Uterus (tissue), 2 donors: ENCODE measurements around the gene GSE1.

Source experiments
- POLR2A ChIP-seq, 2 donors: fragments of 450-650 bp; IDR thresholded peaks; one replicate each; pipeline ENCODE4 v1.6.1; 2016; ENCODE audit warnings: antibody characterized with exemption in 2 of 2, mild to moderate bottlenecking in 1 of 2, moderate library complexity in 1 of 2
- TF ChIP-seq, protein P1 (sequence below), 4 experiments: fragments of 200-600 bp in 2 of 4; fragments of 450-650 bp in 2 of 4; sonication (generic) in 2 of 4; IDR thresholded peaks; one replicate each; pipeline ENCODE4 v1.5.1; 2016 to 2019; ENCODE audit warnings: antibody characterized with exemption in 4 of 4, mild to moderate bottlenecking in 2 of 4, moderate library complexity in 1 of 4

GRCh38 chr16:85719605-85720301, 106.6 kb downstream of the GSE1 start:
- TF ChIP-seq, protein P1, sequence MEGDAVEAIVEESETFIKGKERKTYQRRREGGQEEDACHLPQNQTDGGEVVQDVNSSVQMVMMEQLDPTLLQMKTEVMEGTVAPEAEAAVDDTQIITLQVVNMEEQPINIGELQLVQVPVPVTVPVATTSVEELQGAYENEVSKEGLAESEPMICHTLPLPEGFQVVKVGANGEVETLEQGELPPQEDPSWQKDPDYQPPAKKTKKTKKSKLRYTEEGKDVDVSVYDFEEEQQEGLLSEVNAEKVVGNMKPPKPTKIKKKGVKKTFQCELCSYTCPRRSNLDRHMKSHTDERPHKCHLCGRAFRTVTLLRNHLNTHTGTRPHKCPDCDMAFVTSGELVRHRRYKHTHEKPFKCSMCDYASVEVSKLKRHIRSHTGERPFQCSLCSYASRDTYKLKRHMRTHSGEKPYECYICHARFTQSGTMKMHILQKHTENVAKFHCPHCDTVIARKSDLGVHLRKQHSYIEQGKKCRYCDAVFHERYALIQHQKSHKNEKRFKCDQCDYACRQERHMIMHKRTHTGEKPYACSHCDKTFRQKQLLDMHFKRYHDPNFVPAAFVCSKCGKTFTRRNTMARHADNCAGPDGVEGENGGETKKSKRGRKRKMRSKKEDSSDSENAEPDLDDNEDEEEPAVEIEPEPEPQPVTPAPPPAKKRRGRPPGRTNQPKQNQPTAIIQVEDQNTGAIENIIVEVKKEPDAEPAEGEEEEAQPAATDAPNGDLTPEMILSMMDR (IDR thresholded peaks at IDR 0.05) = no peak
- no peak for TF ChIP-seq POLR2A (IDR thresholded peaks at IDR 0.05)
